MM.1S (cell line): ENCODE data around the gene SLC26A2.

Source experiments
- DNase-seq: peaks from one replicate; pipeline ENCODE4 v3.0.0-alpha.2; 2015
- H2AFZ ChIP-seq: fragments of 300-600 bp; sonication (generic); 2 replicates; pipeline ENCODE4 v1.6.0; 2016; ENCODE audit warnings: antibody characterized with exemption, low read length
- H3F3A ChIP-seq: fragments of 300-600 bp; sonication (generic); 2 replicates; pipeline ENCODE4 v1.6.1; 2016; ENCODE audit warnings: mild to moderate bottlenecking, antibody characterized with exemption, low read length, moderate library complexity, mixed read lengths; ENCODE audit not compliant: insufficient read depth
- H3K27ac ChIP-seq: fragments of 300-600 bp; sonication (generic); 2 replicates; pipeline ENCODE4 v1.5.1; 2016; ENCODE audit warnings: mild to moderate bottlenecking, low read length
- H3K27me3 ChIP-seq: fragments of 300-600 bp; sonication (generic); replicated peaks from 2 replicates; pipeline ENCODE4 v1.6.0; 2016; ENCODE audit warnings: low read length; ENCODE audit not compliant: insufficient read depth
- H3K36me3 ChIP-seq: fragments of 300-600 bp; sonication (generic); replicated peaks from 2 replicates; pipeline ENCODE4 v1.6.1; 2016; ENCODE audit warnings: mild to moderate bottlenecking, low read length, mixed read lengths; ENCODE audit not compliant: insufficient read depth
- H3K4me1 ChIP-seq: fragments of 300-600 bp; sonication (generic); 2 replicates; pipeline ENCODE4 v1.6.1; 2016; ENCODE audit warnings: low read length, mixed read lengths
- H3K4me2 ChIP-seq: fragments of 300-600 bp; sonication (generic); 2 replicates; pipeline ENCODE4 v1.6.0; 2016; ENCODE audit warnings: low read depth, low read length
- H3K4me3 ChIP-seq: fragments of 300-600 bp; sonication (generic); 2 replicates; pipeline ENCODE4 v1.5.1; 2016; ENCODE audit warnings: low read length, mixed read lengths
- H3K79me2 ChIP-seq: fragments of 300-600 bp; sonication (generic); 2 replicates; pipeline ENCODE4 v1.6.1; 2016; ENCODE audit warnings: mixed run types, low read length, mixed read lengths
- H3K9ac ChIP-seq: fragments of 300-600 bp; sonication (generic); 2 replicates; pipeline ENCODE4 v1.6.1; 2016; ENCODE audit warnings: low read length, mixed read lengths
- H3K9me2 ChIP-seq: fragments of 300-600 bp; sonication (generic); replicated peaks from 2 replicates; pipeline ENCODE4 v1.6.1; 2016; ENCODE audit warnings: mild to moderate bottlenecking, low read length, mixed read lengths; ENCODE audit not compliant: insufficient read depth
- H3K9me3 ChIP-seq: fragments of 300-600 bp; sonication (generic); replicated peaks from 2 replicates; pipeline ENCODE4 v1.6.1; 2016; ENCODE audit warnings: mild to moderate bottlenecking, low read length, mixed read lengths; ENCODE audit not compliant: insufficient read depth
- H4K20me1 ChIP-seq: fragments of 300-600 bp; sonication (generic); 2 replicates; pipeline ENCODE4 v1.6.1; 2016; ENCODE audit warnings: mild to moderate bottlenecking, low read length, moderate library complexity, mixed read lengths; ENCODE audit not compliant: insufficient read depth
- EZH2 ChIP-seq: fragments of 300-600 bp; sonication (generic); optimal IDR thresholded peaks from 2 replicates; pipeline ENCODE3; 2017; ENCODE audit warnings: low read depth, mild to moderate bottlenecking, antibody characterized with exemption, low read length, mixed read lengths
- EZH2phosphoT487 ChIP-seq: fragments of 300-600 bp; sonication (generic); IDR thresholded peaks from 2 replicates; pipeline ENCODE4 v1.6.1; 2018; ENCODE audit warnings: antibody characterized with exemption, low read length
- TF ChIP-seq, protein P1 (sequence below): fragments of 300-600 bp; sonication (generic); IDR thresholded peaks from 2 replicates; pipeline ENCODE4 v1.5.1; 2016; ENCODE audit warnings: antibody characterized with exemption, low read length, mixed read lengths

Gene SLC26A2

DNA sequence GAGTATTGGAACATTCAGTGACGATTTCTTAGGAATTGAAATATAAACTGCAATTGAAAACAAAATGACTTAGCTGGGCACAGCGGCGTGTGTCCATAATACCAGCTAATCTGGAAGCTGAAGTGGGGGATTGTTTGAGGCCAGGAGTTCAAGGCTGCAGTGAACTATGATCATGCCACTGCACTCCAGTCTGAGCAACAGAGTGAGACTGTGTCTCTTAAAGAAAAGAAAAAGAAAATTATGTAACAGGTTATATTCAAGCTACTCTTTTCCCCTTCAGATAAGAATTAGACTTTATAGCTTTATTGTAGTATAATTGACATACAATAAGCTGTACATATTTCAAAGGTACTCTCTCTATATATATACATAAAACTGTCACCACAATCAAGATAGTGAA, 6.4 kb downstream of the SLC26A2 start:
- Histone ChIP-seq H3K27me3 (no peaks in the 10 kb centered on the region), H3K36me3 (0 out of 2 replicates have a peak, but pooled peaks cover 3% of the 10 kb centered on the region), H3K79me2 (no peaks in the 10 kb centered on the region), H3K9me2 (no peaks in the 10 kb centered on the region), H3F3A (no peaks in the 10 kb centered on the region), H3K9me3 (no peaks in the 10 kb centered on the region), H3K9ac (no peak overlapping the region), H3K4me3 (no peak overlapping the region), H3K4me2 (no peak overlapping the region), H3K4me1 (0 out of 2 replicates have a peak, but pooled peaks cover under 1% of the 10 kb centered on the region), H4K20me1 (no peaks in the 10 kb centered on the region), H3K27ac (no peak overlapping the region), H2AFZ (no peak overlapping the region)
- TF ChIP-seq EZH2, result no peak
- TF ChIP-seq, protein P1, sequence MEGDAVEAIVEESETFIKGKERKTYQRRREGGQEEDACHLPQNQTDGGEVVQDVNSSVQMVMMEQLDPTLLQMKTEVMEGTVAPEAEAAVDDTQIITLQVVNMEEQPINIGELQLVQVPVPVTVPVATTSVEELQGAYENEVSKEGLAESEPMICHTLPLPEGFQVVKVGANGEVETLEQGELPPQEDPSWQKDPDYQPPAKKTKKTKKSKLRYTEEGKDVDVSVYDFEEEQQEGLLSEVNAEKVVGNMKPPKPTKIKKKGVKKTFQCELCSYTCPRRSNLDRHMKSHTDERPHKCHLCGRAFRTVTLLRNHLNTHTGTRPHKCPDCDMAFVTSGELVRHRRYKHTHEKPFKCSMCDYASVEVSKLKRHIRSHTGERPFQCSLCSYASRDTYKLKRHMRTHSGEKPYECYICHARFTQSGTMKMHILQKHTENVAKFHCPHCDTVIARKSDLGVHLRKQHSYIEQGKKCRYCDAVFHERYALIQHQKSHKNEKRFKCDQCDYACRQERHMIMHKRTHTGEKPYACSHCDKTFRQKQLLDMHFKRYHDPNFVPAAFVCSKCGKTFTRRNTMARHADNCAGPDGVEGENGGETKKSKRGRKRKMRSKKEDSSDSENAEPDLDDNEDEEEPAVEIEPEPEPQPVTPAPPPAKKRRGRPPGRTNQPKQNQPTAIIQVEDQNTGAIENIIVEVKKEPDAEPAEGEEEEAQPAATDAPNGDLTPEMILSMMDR, result no peak
- no peak for TF ChIP-seq EZH2phosphoT487
- DNase-seq, result no peak

DNA sequence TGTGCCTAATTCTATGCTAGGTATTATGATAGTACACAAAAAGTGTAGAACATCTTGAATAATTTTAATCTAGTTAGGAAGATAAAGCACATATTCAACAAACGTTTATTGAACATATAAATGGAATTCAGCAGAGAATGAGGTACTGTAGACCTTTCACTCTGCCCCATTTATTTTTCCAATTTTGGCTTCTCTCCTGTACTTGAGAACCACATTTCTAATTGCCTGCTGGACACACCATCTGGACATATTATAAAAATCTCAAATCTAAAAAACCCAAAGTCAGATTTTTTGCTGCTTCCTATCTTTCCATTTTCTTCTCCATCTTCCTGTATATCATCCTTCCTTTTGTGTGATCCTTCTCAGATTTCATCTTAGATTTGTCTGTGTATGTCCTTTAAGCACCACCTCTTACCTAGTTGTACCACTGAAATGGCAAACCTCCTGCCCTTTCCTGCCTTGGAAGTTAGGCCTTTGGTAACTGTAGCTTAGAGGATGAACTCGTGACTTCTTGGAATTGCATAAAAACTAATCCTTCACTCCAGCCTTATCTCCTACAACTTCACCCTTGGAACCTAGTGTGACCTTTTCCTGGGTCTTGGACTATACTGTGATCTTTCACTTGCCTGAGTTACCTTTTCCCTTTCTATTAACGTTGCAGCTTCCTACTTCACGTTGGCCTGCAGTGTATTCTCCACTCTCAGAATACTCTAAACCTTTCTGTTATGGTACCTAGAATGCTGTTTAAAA, 8.8 kb downstream of the SLC26A2 start:
- no peak overlapping the region for H3K27ac ChIP-seq

DNA sequence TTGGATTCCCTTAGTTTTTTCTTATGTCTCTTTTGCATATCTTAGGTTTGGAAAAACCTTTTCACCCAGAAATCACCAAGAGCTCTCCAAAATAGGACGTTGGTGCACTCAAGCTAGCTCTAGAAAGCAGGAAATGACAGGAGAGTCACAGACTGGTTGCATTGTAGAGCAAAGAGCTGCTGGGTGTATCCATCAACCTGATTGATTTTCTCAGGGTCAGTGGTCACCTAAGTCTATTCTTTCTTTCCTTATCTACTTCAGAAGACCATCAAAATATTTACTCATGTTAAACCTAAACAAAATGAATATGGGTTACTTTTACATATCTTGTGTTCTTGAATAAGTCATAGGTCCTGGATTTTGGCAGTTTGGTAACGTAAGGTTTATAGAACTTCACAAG, 14.9 kb downstream of the SLC26A2 start:
- Histone ChIP-seq H2AFZ (no peak overlapping the region), H3K9me2 (no peaks in the 10 kb centered on the region), H3K27me3 (no peaks in the 10 kb centered on the region), H3K4me3 (no peak overlapping the region), H4K20me1 (no peaks in the 10 kb centered on the region), H3K9ac (no peak overlapping the region), H3K79me2 (no peaks in the 10 kb centered on the region), H3K9me3 (no peaks in the 10 kb centered on the region), H3K4me1 (no peaks in the 10 kb centered on the region), H3K27ac (no peak overlapping the region), H3F3A (no peaks in the 10 kb centered on the region), H3K36me3 (no peaks in the 10 kb centered on the region), H3K4me2 (no peak overlapping the region)
- TF ChIP-seq, protein P1, result no peak
- TF ChIP-seq EZH2phosphoT487, result no peak
- no peak for TF ChIP-seq EZH2
- no peak for DNase-seq

More for the DNA sequence above, 8.8 kb downstream of the SLC26A2 start:
- H3K9me3 ChIP-seq, result no peaks in the 10 kb centered on the region
- no peak overlapping the region for H3K9ac ChIP-seq
- no peaks in the 10 kb centered on the region for H3K9me2 ChIP-seq
- H3F3A ChIP-seq, result no peaks in the 10 kb centered on the region
- H3K4me1 ChIP-seq, result no peaks in the 10 kb centered on the region
- H3K4me3 ChIP-seq, result no peak overlapping the region
- no peak overlapping the region for H2AFZ ChIP-seq
- H4K20me1 ChIP-seq, result no peaks in the 10 kb centered on the region
- TF ChIP-seq, protein P1, result no peak
- TF ChIP-seq EZH2phosphoT487 (no peak), EZH2 (no peak)
- no peaks in the 10 kb centered on the region for H3K27me3 ChIP-seq
- H3K79me2 ChIP-seq, result no peaks in the 10 kb centered on the region
- no peak overlapping the region for H3K4me2 ChIP-seq
- 0 out of 2 replicates have a peak, but pooled peaks cover 3% of the 10 kb centered on the region for H3K36me3 ChIP-seq
- DNase-seq, result no peak
